Gastrocnemius medialis (tissue), 4 donors: ENCODE measurements around the gene PDCD1.

Experiments used
- CTCF ChIP-seq, 5 experiments: fragments of 450-650 bp in 3 of 5; fragments of 200-600 bp in 2 of 5; sonication (generic) in 2 of 5; IDR thresholded peaks in 4 of 5; conservative IDR thresholded peaks in 1 of 5; 1 replicate in 4 of 5; 2 replicates in 1 of 5; pipeline ENCODE4 v1.5.1; 2016 to 2019; ENCODE audit warnings: antibody characterized with exemption in 5 of 5, mild to moderate bottlenecking in 3 of 5, moderate library complexity in 3 of 5
- POLR2A ChIP-seq, 2 donors: fragments of 450-650 bp; IDR thresholded peaks; one replicate each; pipeline ENCODE4 v1.6.1; 2017; ENCODE audit warnings: antibody characterized with exemption in 2 of 2, mild to moderate bottlenecking in 2 of 2, moderate library complexity in 2 of 2

- TF ChIP-seq POLR2A (IDR thresholded peaks at IDR 0.05) (no peak), CTCF (IDR thresholded peaks at IDR 0.05 in 4 of 5, conservative IDR thresholded peaks at IDR 0.05 in 1 of 5) (no peak)
Observed at GRCh38 chr2:241861264-241861663, 2.6 kb upstream of the PDCD1 start.
